ENCODE data around the gene CDC40. TPM values are rescaled to one million over a fixed set of nuclear protein-coding genes. Genes with fewer than 3 reads are reported as not detected.
"Not testable (repeated sequence)": the region's sequence is repeated elsewhere in the genome, so short reads cannot be mapped to it uniquely, and the experiment has no call there.

The CDC40 gene
- total RNA-seq, 1 donor from 2014 or later: 18.1 TPM

- no peak for DNase-seq
Observed at GRCh38 chr6:110201151-110201884, 21.1 kb downstream of the CDC40 start.

GRCh38 chr6:110207652-110208051, 27.4 kb downstream of the CDC40 start:
- DNase-seq: no peak

GRCh38 chr6:110211753-110212152, 31.5 kb downstream of the CDC40 start:
- no peak for DNase-seq

- DNase-seq: no peak
Observed at GRCh38 chr6:110214338-110214737, 34.1 kb downstream of the CDC40 start.

- DNase-seq: no peak
Observed at GRCh38 chr6:110216140-110216539, 35.9 kb downstream of the CDC40 start.

- DNase-seq: no peak
Observed at GRCh38 chr6:110217266-110217665, 37.0 kb downstream of the CDC40 start.

GRCh38 chr6:110221738-110222137, 41.5 kb downstream of the CDC40 start:
- no peak for DNase-seq

- no peak for DNase-seq
Observed at GRCh38 chr6:110226261-110226660, 46.0 kb downstream of the CDC40 start.

GRCh38 chr6:110232450-110232849, 52.2 kb downstream of the CDC40 start:
- DNase-seq: no peak

- peak; percentile 0 for DNase-seq
Observed at GRCh38 chr6:110233770-110234374, 53.6 kb downstream of the CDC40 start.

GRCh38 chr6:110236007-110236406, 55.8 kb downstream of the CDC40 start:
- DNase-seq: not testable (repeated sequence)

GRCh38 chr6:110239526-110240274, 59.5 kb downstream of the CDC40 start:
- DNase-seq: no peak

GRCh38 chr6:110244621-110245020, 64.4 kb downstream of the CDC40 start:
- DNase-seq: not testable (repeated sequence)

GRCh38 chr6:110246378-110246777, 66.2 kb downstream of the CDC40 start:
- DNase-seq: no peak

- no peak for DNase-seq
Observed at GRCh38 chr6:110246900-110247546, 66.8 kb downstream of the CDC40 start.

- no peak for DNase-seq
Observed at GRCh38 chr6:110250058-110250457, 69.8 kb downstream of the CDC40 start.

- no peak for DNase-seq
Observed at GRCh38 chr6:110250838-110251237, 70.6 kb downstream of the CDC40 start.

- DNase-seq: no peak
Observed at GRCh38 chr6:110255211-110255750, 75.1 kb downstream of the CDC40 start.

- no peak for DNase-seq
Observed at GRCh38 chr6:110256366-110256765, 76.1 kb downstream of the CDC40 start.

GRCh38 chr6:110265273-110265672, 85.0 kb downstream of the CDC40 start:
- DNase-seq: no peak

- no peak for DNase-seq
Observed at GRCh38 chr6:110266996-110267395, 86.8 kb downstream of the CDC40 start.

- DNase-seq: no peak
Observed at GRCh38 chr6:110269623-110270022, 89.4 kb downstream of the CDC40 start.

- DNase-seq: no peak
Observed at GRCh38 chr6:110270165-110270564, 89.9 kb downstream of the CDC40 start.

Data from skin of body (tissue), 2 donors.